Activated naive CD8-positive, alpha-beta T cell treated with anti-CD3 and anti-CD28 coated beads for 36 hours (primary cell): ENCODE results near the gene PCCA. TPM values are rescaled to one million over a fixed set of nuclear protein-coding genes. Genes with fewer than 3 reads are reported as not detected.
A peak's percentile ranks its signal among the peaks of the same experiment; 100 is the strongest.

Experiments used
- DNase-seq: peaks from one replicate; pipeline ENCODE4 v3.0.0; 2021
- H3K27ac Mint-ChIP-seq: one replicate; pipeline ENCODE4 v1.8.0; 2022; ENCODE audit warnings: mild to moderate bottlenecking, moderate library complexity, mixed read lengths
- H3K27me3 Mint-ChIP-seq: one replicate; pipeline ENCODE4 v1.8.0; 2022; ENCODE audit warnings: mild to moderate bottlenecking, mixed read lengths
- H3K36me3 Mint-ChIP-seq: one replicate; pipeline ENCODE4 v1.8.0; 2021; ENCODE audit warnings: mild to moderate bottlenecking, mixed read lengths
- H3K4me1 Mint-ChIP-seq: one replicate; pipeline ENCODE4 v1.8.0; 2021; ENCODE audit warnings: mixed read lengths
- H3K4me3 Mint-ChIP-seq: one replicate; pipeline ENCODE4 v1.8.0; 2022; ENCODE audit warnings: mild to moderate bottlenecking, moderate library complexity, mixed read lengths
- H3K9me3 Mint-ChIP-seq: one replicate; pipeline ENCODE4 v1.8.0; 2022; ENCODE audit warnings: mixed read lengths
- total RNA-seq, 2 experiments: library from RNA; stranded (reverse); gene quantifications; one replicate each; pipeline ENCODE4 v1.2.3, GENCODE V29; 2021

Gene PCCA
- total RNA-seq, 2 experiments from 2014 or later, result 6.9 to 8.3 TPM

GRCh38 chr13:100339411-100339940 is 250.6 kb downstream of the PCCA start:
- Mint-ChIP-seq H3K4me1 (peaks cover 12% of the 10 kb centered on the region), H3K27ac (no peak overlapping the region), H3K4me3 (no peak overlapping the region), H3K27me3 (no peaks in the 10 kb centered on the region), H3K36me3 (peaks cover 29% of the 10 kb centered on the region), H3K9me3 (peaks cover 8% of the 10 kb centered on the region)
- no peak for DNase-seq

GRCh38 chr13:100340865-100341264 is 252.0 kb downstream of the PCCA start:
- H3K9me3 Mint-ChIP-seq, result no peaks in the 10 kb centered on the region
- H3K4me3 Mint-ChIP-seq, result no peak overlapping the region
- no peak for DNase-seq
- no peak overlapping the region for H3K27ac Mint-ChIP-seq
- peaks cover 12% of the 10 kb centered on the region for H3K4me1 Mint-ChIP-seq
- H3K27me3 Mint-ChIP-seq, result no peaks in the 10 kb centered on the region
- H3K36me3 Mint-ChIP-seq, result peaks cover 20% of the 10 kb centered on the region

GRCh38 chr13:100341327-100341726 is 252.4 kb downstream of the PCCA start:
- DNase-seq, result peak; percentile 2
- Mint-ChIP-seq H3K4me1 (peaks cover 12% of the 10 kb centered on the region), H3K27me3 (no peaks in the 10 kb centered on the region), H3K9me3 (no peaks in the 10 kb centered on the region), H3K36me3 (peaks cover 20% of the 10 kb centered on the region), H3K27ac (no peak overlapping the region), H3K4me3 (peak overlapping the region; percentile 22)

GRCh38 chr13:100344544-100344943 is 255.7 kb downstream of the PCCA start:
- Mint-ChIP-seq H3K27ac (no peak overlapping the region), H3K27me3 (no peaks in the 10 kb centered on the region), H3K9me3 (no peaks in the 10 kb centered on the region), H3K4me1 (peaks cover 12% of the 10 kb centered on the region), H3K4me3 (no peak overlapping the region), H3K36me3 (peaks cover 18% of the 10 kb centered on the region)
- DNase-seq, result no peak

- no peak overlapping the region for H3K4me3 Mint-ChIP-seq
- H3K36me3 Mint-ChIP-seq, result peaks cover 6% of the 10 kb centered on the region
Measured at GRCh38 chr13:100347968-100348367, 259.1 kb downstream of the PCCA start.

GRCh38 chr13:100349594-100349993 is 260.7 kb downstream of the PCCA start:
- H3K9me3 Mint-ChIP-seq, result no peaks in the 10 kb centered on the region
- H3K4me1 Mint-ChIP-seq, result no peaks in the 10 kb centered on the region
- no peak for DNase-seq
- no peaks in the 10 kb centered on the region for H3K36me3 Mint-ChIP-seq
- no peak overlapping the region for H3K27ac Mint-ChIP-seq
- H3K4me3 Mint-ChIP-seq, result no peak overlapping the region
- H3K27me3 Mint-ChIP-seq, result no peaks in the 10 kb centered on the region

More at GRCh38 chr13:100347968-100348367, 259.1 kb downstream of the PCCA start:
- no peak for DNase-seq
- no peaks in the 10 kb centered on the region for H3K27me3 Mint-ChIP-seq
- H3K4me1 Mint-ChIP-seq, result no peaks in the 10 kb centered on the region
- no peaks in the 10 kb centered on the region for H3K9me3 Mint-ChIP-seq
- no peak overlapping the region for H3K27ac Mint-ChIP-seq

GRCh38 chr13:100350601-100351000 is 261.7 kb downstream of the PCCA start:
- no peak overlapping the region for H3K4me3 Mint-ChIP-seq
- H3K36me3 Mint-ChIP-seq, result no peaks in the 10 kb centered on the region
- H3K4me1 Mint-ChIP-seq, result no peaks in the 10 kb centered on the region
- no peak overlapping the region for H3K27ac Mint-ChIP-seq
- H3K27me3 Mint-ChIP-seq, result no peaks in the 10 kb centered on the region
- no peaks in the 10 kb centered on the region for H3K9me3 Mint-ChIP-seq
- no peak for DNase-seq

- Mint-ChIP-seq H3K27me3 (no peaks in the 10 kb centered on the region), H3K9me3 (no peaks in the 10 kb centered on the region), H3K27ac (no peak overlapping the region), H3K36me3 (no peaks in the 10 kb centered on the region), H3K4me3 (no peak overlapping the region), H3K4me1 (no peaks in the 10 kb centered on the region)
- no peak for DNase-seq
Measured at GRCh38 chr13:100356426-100356825, 267.5 kb downstream of the PCCA start.

GRCh38 chr13:100356889-100357288 is 268.0 kb downstream of the PCCA start:
- no peak for DNase-seq
- Mint-ChIP-seq H3K36me3 (no peaks in the 10 kb centered on the region), H3K27me3 (no peaks in the 10 kb centered on the region), H3K4me1 (no peaks in the 10 kb centered on the region), H3K27ac (no peak overlapping the region), H3K4me3 (no peak overlapping the region), H3K9me3 (no peaks in the 10 kb centered on the region)

GRCh38 chr13:100357764-100358163 is 268.9 kb downstream of the PCCA start:
- no peak overlapping the region for H3K27ac Mint-ChIP-seq

GRCh38 chr13:100361504-100361903 is 272.6 kb downstream of the PCCA start:
- Mint-ChIP-seq H3K36me3 (no peaks in the 10 kb centered on the region), H3K9me3 (no peaks in the 10 kb centered on the region), H3K27me3 (no peaks in the 10 kb centered on the region), H3K4me1 (no peaks in the 10 kb centered on the region), H3K27ac (no peak overlapping the region), H3K4me3 (no peak overlapping the region)
- DNase-seq, result no peak

More at GRCh38 chr13:100357764-100358163, 268.9 kb downstream of the PCCA start:
- H3K36me3 Mint-ChIP-seq, result no peaks in the 10 kb centered on the region
- no peak for DNase-seq
- no peaks in the 10 kb centered on the region for H3K4me1 Mint-ChIP-seq
- no peaks in the 10 kb centered on the region for H3K9me3 Mint-ChIP-seq
- no peaks in the 10 kb centered on the region for H3K27me3 Mint-ChIP-seq
- no peak overlapping the region for H3K4me3 Mint-ChIP-seq

- no peak for DNase-seq
- no peaks in the 10 kb centered on the region for H3K27me3 Mint-ChIP-seq
- no peaks in the 10 kb centered on the region for H3K4me1 Mint-ChIP-seq
- no peaks in the 10 kb centered on the region for H3K36me3 Mint-ChIP-seq
- no peaks in the 10 kb centered on the region for H3K9me3 Mint-ChIP-seq
- no peak overlapping the region for H3K4me3 Mint-ChIP-seq
- H3K27ac Mint-ChIP-seq, result no peak overlapping the region
Measured at GRCh38 chr13:100362371-100362770, 273.5 kb downstream of the PCCA start.

GRCh38 chr13:100362781-100363180 is 273.9 kb downstream of the PCCA start:
- Mint-ChIP-seq H3K4me3 (no peak overlapping the region), H3K27ac (no peak overlapping the region), H3K4me1 (no peaks in the 10 kb centered on the region), H3K9me3 (no peaks in the 10 kb centered on the region), H3K27me3 (no peaks in the 10 kb centered on the region), H3K36me3 (no peaks in the 10 kb centered on the region)
- no peak for DNase-seq

- no peaks in the 10 kb centered on the region for H3K27me3 Mint-ChIP-seq
- H3K4me3 Mint-ChIP-seq, result no peak overlapping the region
- no peak for DNase-seq
- no peaks in the 10 kb centered on the region for H3K36me3 Mint-ChIP-seq
- no peaks in the 10 kb centered on the region for H3K4me1 Mint-ChIP-seq
- H3K27ac Mint-ChIP-seq, result no peak overlapping the region
- no peaks in the 10 kb centered on the region for H3K9me3 Mint-ChIP-seq
Measured at GRCh38 chr13:100363285-100363711, 274.4 kb downstream of the PCCA start.

- no peak overlapping the region for H3K27ac Mint-ChIP-seq
- DNase-seq, result no peak
- H3K4me3 Mint-ChIP-seq, result no peak overlapping the region
- peaks cover 2% of the 10 kb centered on the region for H3K36me3 Mint-ChIP-seq
- H3K4me1 Mint-ChIP-seq, result no peaks in the 10 kb centered on the region
- H3K27me3 Mint-ChIP-seq, result no peaks in the 10 kb centered on the region
- H3K9me3 Mint-ChIP-seq, result no peaks in the 10 kb centered on the region
Measured at GRCh38 chr13:100363874-100364273, 275.0 kb downstream of the PCCA start.

- Mint-ChIP-seq H3K27ac (no peak overlapping the region), H3K4me1 (no peaks in the 10 kb centered on the region), H3K27me3 (no peaks in the 10 kb centered on the region), H3K4me3 (no peak overlapping the region), H3K9me3 (no peaks in the 10 kb centered on the region), H3K36me3 (peaks cover 5% of the 10 kb centered on the region)
- DNase-seq, result no peak
Measured at GRCh38 chr13:100364591-100364990, 275.7 kb downstream of the PCCA start.
